ENCODE data around the gene GNPTG. TPM values are rescaled to one million over a fixed set of nuclear protein-coding genes. Genes with fewer than 3 reads are reported as not detected.

GNPTG gene
- total RNA-seq, 1 experiment from 2014 or later = 29.4 TPM

- Histone ChIP-seq H3K14ac (ENCODE audit: insufficient read depth, low read length) (no peak overlapping the region), H4K5ac (ENCODE audit: insufficient read length, low read depth, low read length) (no peak overlapping the region), H3K4me1 (ENCODE audit: insufficient read depth, low read length) (no peaks in the 10 kb centered on the region), H3K79me1 (ENCODE audit: insufficient read depth, low read depth, low read length, poor library complexity, severe bottlenecking) (no peaks in the 10 kb centered on the region), H2BK120ac (ENCODE audit: low read depth, low read length, poor library complexity, severe bottlenecking) (no peak overlapping the region), H3K9me3 (ENCODE audit: control insufficient read depth, low read depth, low read length) (no peaks in the 10 kb centered on the region), H3K4me2 (ENCODE audit: insufficient read depth, insufficient read length, low read length) (no peak overlapping the region), H3K27me3 (ENCODE audit: insufficient read depth, low read length) (no peaks in the 10 kb centered on the region), H2BK15ac (ENCODE audit: low read depth, low read length) (no peak overlapping the region), H3K79me2 (ENCODE audit: insufficient read depth, low read length) (peaks cover 2% of the 10 kb centered on the region; the same call in 1 of the 2 replicates), H2AFZ (ENCODE audit: low read length) (no peak overlapping the region), H3K18ac (ENCODE audit: insufficient read length, low read depth, low read length) (no peak overlapping the region), H4K91ac (ENCODE audit: insufficient read length, low read depth, low read length) (no peak overlapping the region), H3K56ac (ENCODE audit: insufficient read length, low read depth, low read length) (no peak overlapping the region), H3K9ac (ENCODE audit: extremely low read depth, insufficient read length, low read length) (no peak overlapping the region), H3T11ph (ENCODE audit: low read length) (no peak overlapping the region), H3K27ac (ENCODE audit: insufficient read length, low read depth, low read length) (no peak overlapping the region), H4K20me1 (ENCODE audit: control insufficient read depth, insufficient read depth, insufficient read length) (no peaks in the 10 kb centered on the region), H2BK5ac (ENCODE audit: insufficient read length, low read length) (no peak overlapping the region), H2BK20ac (ENCODE audit: low read depth, low read length, poor library complexity, severe bottlenecking) (no peak overlapping the region), H3K23me2 (ENCODE audit: insufficient read length, low read depth, low read length, poor library complexity, severe bottlenecking) (peaks cover 3% of the 10 kb centered on the region), H3K23ac (ENCODE audit: insufficient read length, low read depth, low read length) (no peak overlapping the region), H2BK12ac (ENCODE audit: insufficient read length, low read depth, low read length) (no peak overlapping the region), H4K8ac (replicated peaks; ENCODE audit: insufficient read length, low read depth, low read length) (no peak overlapping the region), H3K4ac (ENCODE audit: low read depth, low read length) (no peak overlapping the region), H2AK5ac (ENCODE audit: insufficient read length, low read length) (no peak overlapping the region)
- Mint-ChIP-seq H3K27me3 (ENCODE audit: low read depth) (peaks cover 4% of the 10 kb centered on the region), H3K9me3 (no peaks in the 10 kb centered on the region; a peak in 1 of 5 replicates), H3K27ac (no peak overlapping the region), H3K36me3 (ENCODE audit: insufficient read depth in 1 of 3, low read depth in 3 of 3) (peaks cover 3 to 18% (median 12%) of the 10 kb centered on the region in 3 experiments; a peak in 5 of 7 replicates), H3K4me1 (peaks cover 8 to 12% of the 10 kb centered on the region in 2 experiments), H3K4me3 (no peak overlapping the region)
- no peak for TF ChIP-seq CTCF (conservative IDR thresholded peaks at IDR 0.05)
- no CpG with 5 or more reads among the region's 29 CpGs for WGBS (ENCODE audit: extremely low coverage, insufficient read length, low lambda C conversion rate)
- DNase-seq = no peak
Observed at GRCh38 chr16:1347962-1348361, 3.8 kb upstream of the GNPTG start.
